Measurements from ENCODE around the gene UBR1. TPM values are rescaled to one million over a fixed set of nuclear protein-coding genes. Genes with fewer than 3 reads are reported as not detected.

UBR1 gene
- total RNA-seq, 1 experiment from 2014 or later: 30.8 TPM

GRCh38 chr15:42919799-42920518 lies 185.9 kb downstream of the UBR1 start:
- no peaks in the 10 kb centered on the region for H3K9me3 ChIP-seq (ENCODE audit: low read depth, low read length, poor library complexity, severe bottlenecking)
- no peaks in the 10 kb centered on the region for H3K36me3 ChIP-seq (ENCODE audit: insufficient read depth, low read length, poor library complexity, severe bottlenecking)
- peak; percentile 58 for DNase-seq (ENCODE audit: low spot score)
- H3K4me1 ChIP-seq (ENCODE audit: insufficient read depth, low read length, poor library complexity, severe bottlenecking): peaks cover 6% of the 10 kb centered on the region
- H3K27me3 ChIP-seq (replicated peaks; ENCODE audit: insufficient read depth, low read depth, low read length, poor library complexity): no peaks in the 10 kb centered on the region
- no TSS peak for BruUV-seq (replicated peaks)
- ChIA-PET CTCF (no interaction called here), POLR2A (ENCODE audit: low non-redundant PET) (no interaction called here)
- H3K4me3 ChIP-seq (ENCODE audit: low read depth, low read length, poor library complexity, severe bottlenecking): peak overlapping the region; percentile 81
- intact Hi-C loops (cut with micrococcal nuclease; ENCODE audit: unreplicated experiment): loop anchor here (10.0 kb wide), 1 partner anchor 115 kb away; no protein-coding TSS in a partner anchor
- peak overlapping the region; percentile 47 for H3K27ac ChIP-seq (ENCODE audit: low read depth, low read length, poor library complexity, severe bottlenecking)
- TF ChIP-seq CTCF (conservative IDR thresholded peaks at IDR 0.05; ENCODE audit: low read depth, low read length): no peak
- no peak for TF ChIP-seq EZH2 (IDR thresholded peaks at IDR 0.05; ENCODE audit: borderline replicate concordance, low read depth, low read length, poor library complexity, severe bottlenecking)

GRCh38 chr15:42919308-42919707 lies 186.5 kb downstream of the UBR1 start:
- TSS peak; percentile 61 for BruUV-seq (replicated peaks)

GRCh38 chr15:42918047-42918446 lies 187.8 kb downstream of the UBR1 start:
- intact Hi-C loops (cut with micrococcal nuclease; ENCODE audit: unreplicated experiment): no loop called here
- DNase-seq (ENCODE audit: low spot score): no peak
- no peak for TF ChIP-seq CTCF (conservative IDR thresholded peaks at IDR 0.05; ENCODE audit: low read depth, low read length)
- no peak for TF ChIP-seq EZH2 (IDR thresholded peaks at IDR 0.05; ENCODE audit: borderline replicate concordance, low read depth, low read length, poor library complexity, severe bottlenecking)
- Histone ChIP-seq H3K27me3 (replicated peaks; ENCODE audit: insufficient read depth, low read depth, low read length, poor library complexity) (no peaks in the 10 kb centered on the region), H3K4me1 (ENCODE audit: insufficient read depth, low read length, poor library complexity, severe bottlenecking) (peaks cover 6% of the 10 kb centered on the region), H3K4me3 (ENCODE audit: low read depth, low read length, poor library complexity, severe bottlenecking) (no peak overlapping the region), H3K27ac (ENCODE audit: low read depth, low read length, poor library complexity, severe bottlenecking) (no peak overlapping the region), H3K36me3 (ENCODE audit: insufficient read depth, low read length, poor library complexity, severe bottlenecking) (no peaks in the 10 kb centered on the region), H3K9me3 (ENCODE audit: low read depth, low read length, poor library complexity, severe bottlenecking) (no peaks in the 10 kb centered on the region)
- ChIA-PET POLR2A (ENCODE audit: low non-redundant PET) (no interaction called here), CTCF (no interaction called here)
- BruUV-seq (replicated peaks): no TSS peak

More at GRCh38 chr15:42919308-42919707, 186.5 kb downstream of the UBR1 start:
- no peaks in the 10 kb centered on the region for H3K9me3 ChIP-seq (ENCODE audit: low read depth, low read length, poor library complexity, severe bottlenecking)
- no peaks in the 10 kb centered on the region for H3K36me3 ChIP-seq (ENCODE audit: insufficient read depth, low read length, poor library complexity, severe bottlenecking)
- no peak overlapping the region for H3K27ac ChIP-seq (ENCODE audit: low read depth, low read length, poor library complexity, severe bottlenecking)
- ChIA-PET POLR2A (ENCODE audit: low non-redundant PET) (interaction anchor here (0.6 kb wide), 1 partner anchor 184 kb away, joined by 5 read pairs; no protein-coding TSS in a partner anchor), CTCF (interaction anchor here (0.6 kb wide), 1 partner anchor 182 kb away, joined by 5 read pairs; no protein-coding TSS in a partner anchor)
- intact Hi-C loops (cut with micrococcal nuclease; ENCODE audit: unreplicated experiment): no loop called here
- H3K4me3 ChIP-seq (ENCODE audit: low read depth, low read length, poor library complexity, severe bottlenecking): peak overlapping the region; percentile 81
- no peaks in the 10 kb centered on the region for H3K27me3 ChIP-seq (replicated peaks; ENCODE audit: insufficient read depth, low read depth, low read length, poor library complexity)
- TF ChIP-seq CTCF (conservative IDR thresholded peaks at IDR 0.05; ENCODE audit: low read depth, low read length) (no peak), EZH2 (IDR thresholded peaks at IDR 0.05; ENCODE audit: borderline replicate concordance, low read depth, low read length, poor library complexity, severe bottlenecking) (no peak)
- peaks cover 6% of the 10 kb centered on the region for H3K4me1 ChIP-seq (ENCODE audit: insufficient read depth, low read length, poor library complexity, severe bottlenecking)
- DNase-seq (ENCODE audit: low spot score): no peak

Measured in A673 (cell line).